NCI-H226 (cell line): Measurements from ENCODE around the gene DQX1.

ENCODE experiments used
- DNase-seq: peaks from one replicate; pipeline ENCODE4 v3.0.0-alpha.2; 2015

DQX1 gene

DNA sequence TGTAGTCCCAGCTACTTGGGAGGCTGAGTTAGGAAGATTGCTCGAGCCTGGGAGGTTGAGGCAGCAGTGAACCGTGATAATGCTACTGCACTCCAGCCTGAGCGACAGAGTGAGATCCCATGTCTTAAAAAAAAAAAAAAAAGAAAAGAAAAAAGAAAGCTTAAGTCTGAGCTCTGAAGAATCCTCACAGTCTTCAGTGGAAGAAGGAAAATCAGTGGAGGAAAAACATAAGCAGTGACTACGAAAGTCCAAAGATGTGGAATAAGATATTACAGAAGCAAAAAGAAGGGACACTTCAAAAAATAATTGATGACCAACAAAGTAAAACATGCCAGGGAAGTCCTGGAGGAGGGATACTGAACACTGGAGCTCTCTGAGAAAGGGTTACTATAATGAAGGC is 15.8 kb downstream of the DQX1 start:
- no peak for DNase-seq

DNA sequence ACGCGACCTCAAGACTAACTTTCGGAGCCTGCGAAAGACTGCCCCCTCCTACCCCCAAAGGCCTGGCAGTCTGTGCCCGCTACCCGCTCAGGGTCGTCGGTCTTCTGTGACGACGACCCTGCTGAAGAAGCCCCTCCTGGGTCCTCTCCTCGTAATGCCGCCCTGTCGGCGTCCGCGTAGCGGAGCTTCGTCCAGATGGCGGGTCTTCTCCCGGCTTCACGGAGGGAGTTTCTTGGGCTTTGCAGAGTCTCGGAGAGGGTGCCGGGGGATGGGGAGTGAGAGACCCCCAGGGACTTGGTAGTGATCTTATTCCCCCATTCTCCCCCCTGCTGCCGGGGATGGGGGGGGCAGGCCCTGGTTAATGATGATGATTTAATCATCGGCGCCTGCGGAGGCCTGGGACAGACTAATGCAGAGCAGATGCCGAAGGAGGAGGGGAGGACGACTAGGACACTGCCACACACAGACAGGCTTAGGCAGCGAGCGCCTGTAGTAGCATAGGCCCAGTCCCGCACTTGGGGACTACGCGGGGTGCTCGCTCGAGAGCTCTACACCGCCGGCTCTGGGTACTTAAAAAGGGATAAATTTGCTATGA is 18.0 kb downstream of the DQX1 start:
- DNase-seq = no peak

GRCh38 chr2:74507145-74507925 is 18.7 kb downstream of the DQX1 start, which contains the start of gene PCGF1:
PCGF1 (minus strand) TSS chr2:74507695; CDS start chr2:74507668, 27 bp downstream.
- peak; percentile 95 for DNase-seq

DNA sequence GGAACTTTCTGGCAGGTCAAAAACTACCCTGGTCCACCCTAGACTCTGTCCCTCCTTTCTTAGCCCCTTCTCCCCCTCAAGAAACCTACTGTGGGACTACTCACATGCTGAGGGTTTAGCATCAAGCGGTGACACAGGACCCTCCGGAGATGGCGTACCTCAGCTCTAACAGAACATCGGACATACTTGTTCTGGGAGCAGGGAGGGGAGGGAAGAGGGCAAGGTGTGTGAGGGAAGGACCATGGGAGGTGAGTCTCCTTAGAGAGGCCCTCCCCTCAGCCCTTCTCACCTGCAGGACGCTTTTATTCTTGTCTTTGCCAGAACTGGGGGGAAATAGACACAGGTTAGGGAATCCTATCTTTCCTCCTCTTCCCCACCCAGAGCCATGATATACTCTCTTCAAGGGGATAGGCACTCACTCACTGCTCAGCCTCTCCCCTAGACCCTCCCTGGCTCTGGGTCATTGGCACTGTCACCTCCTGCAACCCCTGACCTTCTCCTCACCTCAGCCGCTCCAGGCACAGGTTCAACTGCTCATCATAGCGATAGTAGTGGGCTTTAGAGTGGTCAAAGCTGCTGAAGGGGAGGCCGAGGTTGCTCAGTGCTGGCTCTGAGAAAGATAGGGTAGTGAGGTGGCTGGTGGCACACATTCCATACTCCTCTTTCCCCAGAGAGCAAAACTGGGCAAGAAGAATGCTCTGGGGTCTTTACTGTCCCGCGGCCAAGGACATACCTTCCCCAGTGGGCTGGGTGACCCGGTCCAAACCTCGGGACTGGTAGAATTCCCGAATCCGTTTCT is 20.4 kb downstream of the DQX1 start:
- no peak for DNase-seq

DNA sequence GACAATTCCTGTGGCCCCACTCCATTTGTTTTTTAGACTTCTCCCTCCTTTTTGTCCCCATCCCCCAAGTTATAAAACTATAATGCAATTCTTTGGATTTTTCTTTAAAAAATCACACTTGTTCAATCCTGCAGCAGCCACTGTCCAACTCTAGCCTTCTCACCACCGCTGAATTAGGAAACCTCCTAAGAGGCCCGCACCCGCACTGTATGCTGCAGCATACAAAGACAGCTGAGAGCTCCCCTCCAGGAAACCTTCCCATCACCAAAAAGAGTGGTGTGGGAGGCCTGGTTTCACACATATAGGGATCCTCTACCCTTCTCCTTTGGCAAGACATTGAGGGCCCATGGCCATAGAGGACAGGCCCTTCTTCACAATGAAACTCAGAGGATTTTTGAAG is 21.4 kb downstream of the DQX1 start:
- no peak for DNase-seq

DNA sequence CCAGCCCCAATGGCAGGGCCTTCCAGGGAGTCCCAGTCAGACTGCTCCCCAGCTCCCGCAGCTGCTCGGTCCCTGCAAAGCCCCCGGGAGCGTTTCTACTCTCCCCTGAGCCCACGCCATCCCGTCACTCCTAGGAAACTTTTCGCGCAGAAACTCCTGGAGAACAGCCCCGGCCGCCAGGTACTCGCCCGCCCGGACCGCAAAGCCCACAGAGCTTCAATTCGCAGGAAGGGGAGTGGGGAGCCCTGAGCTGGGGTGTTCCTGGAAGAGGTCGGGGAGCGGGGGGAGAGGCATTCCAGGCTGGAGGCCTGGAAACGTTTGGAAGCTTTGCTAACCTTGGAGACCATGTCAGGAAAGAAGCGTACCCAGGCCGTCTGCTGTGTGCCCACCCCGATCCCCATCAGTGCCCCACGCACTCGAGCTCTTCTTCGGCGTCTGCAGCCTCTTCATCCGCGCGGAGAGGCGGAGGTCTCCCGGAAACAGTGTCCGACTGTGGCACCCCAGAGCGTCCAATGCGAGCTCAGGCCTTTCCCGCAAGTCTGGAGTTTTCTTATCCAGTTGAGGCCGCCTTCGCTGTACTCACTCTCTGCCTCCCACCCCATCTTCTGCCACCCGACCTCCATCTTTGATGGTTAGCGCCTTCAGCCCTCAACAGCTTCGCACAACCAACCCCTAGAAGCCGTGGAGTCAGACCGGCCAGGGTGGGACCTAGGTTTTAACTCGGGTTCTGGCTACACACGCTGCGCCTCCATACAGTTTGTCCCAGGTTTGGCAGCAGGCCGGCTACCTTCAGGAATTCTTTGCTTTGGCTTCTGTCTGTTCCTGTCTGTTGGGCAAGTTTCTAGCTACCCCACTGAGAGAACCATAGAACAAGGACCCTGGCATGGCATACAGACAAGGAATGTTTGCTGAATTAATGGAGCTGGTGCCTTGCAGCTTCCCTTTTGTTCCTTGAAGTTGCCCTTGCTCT is 22.2 kb downstream of the DQX1 start:
- DNase-seq = no peak

DNA sequence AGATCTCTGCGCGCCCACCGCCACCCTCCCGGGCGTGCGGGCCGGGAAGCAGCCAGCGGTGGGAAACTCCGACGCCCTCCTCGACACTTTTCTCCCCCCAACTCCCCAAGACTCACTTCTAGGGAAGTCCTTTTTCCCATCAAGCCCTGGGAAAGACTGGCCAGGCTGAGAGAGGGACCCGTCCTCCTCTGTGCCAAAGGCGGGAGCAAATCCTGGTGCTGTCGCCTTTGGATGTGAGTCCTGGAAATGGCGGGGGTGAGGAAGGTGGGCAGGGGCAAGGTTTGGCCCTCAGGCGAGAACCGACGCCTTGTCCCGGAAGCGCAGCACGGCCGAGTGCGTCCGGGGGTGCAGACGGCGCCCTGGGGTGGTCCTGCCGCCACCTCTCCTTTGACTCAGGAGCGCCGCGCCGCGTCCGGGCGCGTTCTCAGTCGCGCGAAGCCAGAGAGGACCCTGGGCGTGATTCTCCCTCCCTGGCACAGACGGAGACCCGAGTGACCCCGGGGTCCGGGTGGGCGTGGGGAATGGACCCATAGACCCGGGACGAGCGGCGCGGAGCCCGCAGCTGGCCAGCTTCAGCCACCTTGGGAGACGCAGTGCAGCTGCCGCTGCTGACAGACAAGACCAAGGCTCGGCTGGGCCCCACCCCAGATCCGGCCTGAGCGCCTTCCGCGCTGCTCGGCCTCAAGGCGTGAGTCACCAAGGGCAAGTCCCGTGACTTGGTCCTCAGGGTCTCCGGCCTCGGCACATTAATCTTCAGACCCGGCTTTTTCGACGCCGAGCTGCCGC is 23.1 kb downstream of the DQX1 start:
- peak; percentile 87 for DNase-seq

GRCh38 chr2:74502147-74502719 is 23.8 kb downstream of the DQX1 start:
- DNase-seq = no peak

DNA sequence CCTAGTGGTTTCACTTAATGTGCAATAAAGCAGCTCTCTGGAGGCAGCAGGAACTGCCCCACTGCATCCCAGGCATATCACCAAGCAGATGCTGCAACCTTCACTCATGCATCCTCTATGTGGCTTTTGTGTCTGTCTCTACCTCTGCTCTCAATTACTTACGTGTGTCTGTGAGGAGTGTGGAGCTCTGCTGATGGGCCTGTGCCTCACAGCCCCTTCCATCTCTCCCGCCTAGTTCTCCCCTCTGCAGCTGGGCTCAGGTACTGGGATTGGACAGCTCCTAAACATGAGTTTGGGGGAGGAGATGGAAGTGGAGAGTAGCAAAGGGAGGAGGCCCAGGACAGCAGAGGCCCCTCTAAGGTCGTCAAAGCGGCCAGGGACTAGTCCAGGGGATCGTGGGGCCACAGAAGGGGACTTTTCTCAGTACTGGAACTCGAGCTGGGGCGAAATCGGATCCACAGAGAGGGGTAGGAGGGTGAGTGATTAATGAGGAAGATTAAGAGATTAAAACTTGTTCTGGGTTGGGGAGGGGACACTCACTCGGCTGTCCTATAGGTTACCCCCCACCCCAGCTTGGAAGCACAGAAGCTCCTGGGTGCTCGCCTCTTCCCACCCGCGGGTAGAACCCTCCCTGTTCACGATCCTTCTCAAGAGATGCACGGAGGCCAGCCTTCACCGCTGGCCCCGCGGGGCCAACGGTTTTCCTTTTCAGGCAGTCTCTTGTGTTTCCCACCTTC is 24.5 kb downstream of the DQX1 start:
- DNase-seq = no peak

- no peak for DNase-seq
Measured at GRCh38 chr2:74500578-74500946, 25.5 kb downstream of the DQX1 start.

DNA sequence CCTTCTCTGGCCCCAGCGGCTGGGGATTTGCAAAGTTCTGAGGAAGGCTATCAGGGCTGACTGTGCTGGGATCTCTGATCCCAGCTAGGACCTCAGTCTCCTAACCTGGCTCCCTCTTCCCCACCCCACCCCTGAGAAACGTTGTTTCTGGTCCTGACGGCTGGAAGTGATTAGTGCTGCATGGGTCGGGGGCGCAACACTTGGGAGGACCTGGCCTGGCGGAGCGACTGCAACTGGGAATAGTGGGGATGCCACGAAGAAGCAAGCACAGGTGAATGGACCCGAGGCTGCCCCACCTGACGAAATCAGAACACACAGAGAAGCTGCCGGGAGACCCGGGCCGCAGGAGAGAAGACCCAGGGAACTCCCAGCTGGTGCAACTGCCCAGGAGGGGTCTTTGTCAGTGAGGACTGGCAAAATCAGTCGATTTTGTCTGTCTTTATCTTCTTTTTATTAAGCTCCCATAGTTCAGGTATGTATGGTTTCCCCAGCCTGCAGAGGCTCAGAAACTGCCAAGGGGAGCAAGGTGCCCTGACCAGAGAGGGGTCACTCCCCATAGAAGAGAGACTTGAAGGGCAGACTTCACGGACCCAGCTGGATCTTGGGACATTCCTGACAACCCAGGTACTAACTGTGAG is 26.0 kb downstream of the DQX1 start:
- DNase-seq = no peak

DNA sequence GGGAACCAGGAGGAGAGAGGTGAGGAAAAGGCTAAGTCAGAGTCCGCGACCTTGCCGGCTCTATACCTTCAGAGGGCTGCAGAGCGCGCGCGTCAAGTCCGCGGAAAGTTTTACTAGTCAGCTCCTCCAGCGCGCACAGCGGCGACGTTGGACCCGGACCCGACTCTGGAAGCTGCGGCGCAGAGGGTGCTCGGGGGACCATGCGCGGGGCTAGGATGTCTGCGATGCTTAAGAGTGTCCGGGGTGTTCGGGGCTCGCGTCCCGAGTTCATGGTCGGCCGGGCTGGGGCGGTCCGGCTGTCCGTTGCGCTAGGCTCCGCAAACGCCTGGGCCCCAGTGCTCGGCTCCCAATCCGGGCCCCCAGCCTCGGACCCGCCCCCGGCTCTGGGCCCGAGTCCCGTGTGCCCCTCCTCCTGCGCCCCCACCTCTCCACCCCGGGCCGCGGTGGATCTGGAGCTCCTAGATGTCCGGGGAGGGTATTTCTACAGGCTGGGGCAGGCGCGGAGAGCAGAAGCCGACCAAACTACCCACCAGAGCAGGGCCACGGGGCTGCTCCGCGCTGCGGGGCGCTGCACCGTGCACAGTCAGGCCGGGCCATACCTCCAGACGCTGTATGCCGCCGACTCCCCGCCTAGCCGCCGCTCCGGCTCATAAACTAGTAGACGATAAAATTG is 26.6 kb downstream of the DQX1 start, which contains the start of gene LBX2:
Gene LBX2, minus strand, starts transcription at position 337 of the 673 bp plus-strand sequence. Its CDS starts 66 bp downstream, at position 271.
- DNase-seq = no peak

DNA sequence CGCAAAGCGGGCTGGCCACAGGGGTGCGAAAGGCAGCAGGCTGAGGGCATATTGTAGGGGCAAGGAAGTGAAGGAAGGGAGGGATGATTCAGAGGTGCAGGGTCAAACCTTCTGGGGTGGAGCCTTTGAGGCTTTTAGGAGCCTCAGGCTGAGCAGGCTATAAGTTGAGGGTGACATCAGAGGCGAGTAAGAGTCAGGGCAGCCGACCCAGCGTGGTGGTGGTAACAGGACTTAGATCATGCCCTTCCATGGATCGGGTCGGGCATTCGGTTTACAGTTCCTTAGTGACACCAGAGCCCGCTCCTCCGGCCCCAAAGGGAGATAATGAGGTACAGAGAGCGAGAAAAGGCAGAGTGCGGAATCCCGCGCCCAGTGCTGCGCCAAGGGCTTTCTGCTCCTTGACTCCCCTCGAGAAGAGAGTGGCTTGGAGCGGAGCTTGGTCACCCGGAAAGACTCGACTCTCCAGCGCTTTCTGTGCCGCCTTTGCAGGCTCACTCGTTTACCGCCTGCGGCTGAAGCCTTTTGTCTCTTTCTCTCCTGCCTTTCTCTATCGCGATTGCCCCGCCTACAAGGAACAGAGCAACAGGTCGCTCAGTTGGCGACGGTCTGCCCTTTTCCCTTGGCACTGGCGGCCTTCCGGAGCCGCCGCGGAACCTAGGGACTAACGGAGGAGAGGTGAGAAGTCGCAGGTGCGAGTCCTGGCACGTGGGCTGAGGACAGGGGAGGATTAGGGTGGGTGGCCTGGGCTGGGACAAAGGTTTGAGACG is 27.3 kb downstream of the DQX1 start:
- no peak for DNase-seq

- DNase-seq = no peak
Measured at GRCh38 chr2:74497777-74498499, 28.1 kb downstream of the DQX1 start.

- no peak for DNase-seq
Measured at GRCh38 chr2:74496997-74497776, 28.8 kb downstream of the DQX1 start.

- DNase-seq = no peak
Measured at GRCh38 chr2:74495440-74495839, 30.6 kb downstream of the DQX1 start.

- DNase-seq = peak; percentile 41
Measured at GRCh38 chr2:74493546-74493945, 32.5 kb downstream of the DQX1 start.
